Thyroid gland (tissue), 4 donors: ENCODE results near the gene CYP2F1.

ENCODE experiments used
- CTCF ChIP-seq, 6 experiments: fragments of 200-600 bp in 3 of 6; fragments of 450-650 bp in 3 of 6; sonication (generic) in 3 of 6; IDR thresholded peaks; one replicate each; pipeline ENCODE4 v1.5.1; 2016 to 2019; ENCODE audit warnings: antibody characterized with exemption in 6 of 6, mild to moderate bottlenecking in 2 of 6, inconsistent platforms in 1 of 6, moderate library complexity in 1 of 6
- POLR2A ChIP-seq, 2 donors: fragments of 450-650 bp; IDR thresholded peaks; one replicate each; pipeline ENCODE4 v1.6.1; 2017; ENCODE audit warnings: antibody characterized with exemption in 2 of 2, mild to moderate bottlenecking in 2 of 2, moderate library complexity in 1 of 2

GRCh38 chr19:41149831-41150230, 35.6 kb downstream of the CYP2F1 start:
- TF ChIP-seq CTCF (IDR thresholded peaks at IDR 0.05) (no peak), POLR2A (IDR thresholded peaks at IDR 0.05) (no peak)
